ENCODE data around the gene ZYG11B.
"Not testable (repeated sequence)": the region's sequence is repeated elsewhere in the genome, so short reads cannot be mapped to it uniquely, and the experiment has no call there.

ZYG11B gene

DNA sequence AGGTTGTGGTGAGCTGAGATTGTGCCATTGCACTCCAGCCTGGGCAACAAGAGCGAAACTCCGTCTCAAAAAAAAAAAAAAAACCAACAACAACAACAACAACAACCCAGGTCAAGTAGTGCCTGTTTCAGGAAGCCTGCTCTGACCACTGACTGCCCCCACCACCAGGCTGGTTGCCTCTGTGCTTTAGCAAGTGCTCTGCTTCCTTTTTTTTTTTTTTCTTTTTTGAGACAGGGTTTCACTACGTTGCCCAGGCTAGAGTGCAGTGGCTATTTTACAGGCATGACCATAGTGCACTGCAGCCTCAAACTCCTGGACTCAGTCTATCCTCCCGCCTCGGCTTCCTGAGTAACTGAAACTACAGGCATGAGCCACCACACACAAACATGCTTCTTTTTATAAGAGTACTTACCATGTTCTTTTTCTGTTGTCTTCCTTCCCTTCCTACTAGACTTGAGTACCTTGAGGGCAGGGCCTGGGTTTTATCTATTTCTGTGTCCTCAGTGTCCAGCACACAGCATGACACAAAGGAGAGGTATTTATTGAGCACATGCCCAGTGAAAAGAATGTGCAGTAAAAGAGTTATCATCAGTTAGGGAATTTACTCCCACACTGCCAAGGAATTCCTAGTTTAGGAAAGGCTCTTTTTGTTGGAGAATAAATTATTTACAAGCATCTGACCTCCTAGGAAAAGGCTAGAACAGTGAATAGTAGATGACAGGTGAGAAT lies 18.2 kb upstream of the ZYG11B start:
- DNase-seq (ENCODE audit: low read depth in 2 of 2) = no peak

- no peak for DNase-seq (ENCODE audit: low read depth in 2 of 2)
These were observed 17.2 kb upstream of the ZYG11B start for GRCh38 chr1:52709016-52709415.

- DNase-seq (ENCODE audit: low read depth in 2 of 2) = no peak
These were observed 12.7 kb upstream of the ZYG11B start for GRCh38 chr1:52713590-52713989.

DNA sequence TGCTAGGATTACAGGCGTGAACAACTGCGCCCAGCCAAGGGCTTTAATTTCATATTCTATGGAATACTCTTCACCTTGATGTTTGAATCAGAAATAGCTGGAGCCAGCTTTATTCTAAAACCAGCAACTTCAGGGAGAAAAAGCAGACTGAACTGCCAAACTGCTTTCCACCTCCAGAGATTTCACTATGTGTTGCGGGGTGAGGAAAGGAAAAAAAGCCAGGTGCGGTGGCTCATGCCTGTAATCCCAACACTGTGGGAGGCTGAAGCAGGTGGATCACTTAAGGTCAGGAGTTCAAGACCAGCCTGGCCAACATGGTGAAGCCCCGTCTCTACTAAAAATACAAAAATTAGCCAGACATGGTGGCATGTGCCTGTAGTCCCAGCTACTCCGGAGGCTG lies 11.0 kb upstream of the ZYG11B start:
- not testable (repeated sequence) for DNase-seq (ENCODE audit: low read depth in 2 of 2)

DNA sequence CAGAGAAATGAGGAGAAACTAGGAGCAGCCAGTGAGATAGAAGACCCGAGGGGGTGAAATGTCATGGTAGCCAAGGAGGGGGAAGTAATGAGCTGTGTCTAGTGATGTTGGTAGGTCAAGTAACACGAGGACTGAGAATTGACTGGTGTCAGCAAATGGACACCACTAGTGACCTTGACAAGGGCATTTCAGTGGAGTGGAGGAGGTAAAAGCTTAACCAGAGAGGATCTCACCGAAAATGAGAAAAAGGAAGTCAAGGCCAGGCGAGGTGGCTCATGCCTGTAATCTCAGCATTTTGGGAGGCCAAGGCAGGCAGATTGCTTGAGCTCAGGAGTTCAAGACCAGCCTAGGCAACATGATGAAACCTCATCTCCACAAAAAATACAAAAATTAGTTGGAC lies 3.0 kb upstream of the ZYG11B start:
- no peak for DNase-seq (ENCODE audit: low read depth in 2 of 2)

- DNase-seq (ENCODE audit: low read depth in 2 of 2) = no peak
These were observed 369 bp upstream of the ZYG11B start for GRCh38 chr1:52725903-52726264.

GRCh38 chr1:52727114-52727586 lies 897 bp downstream of the ZYG11B start:
- no peak for DNase-seq (ENCODE audit: low read depth in 2 of 2)

GRCh38 chr1:52727956-52728656 lies 1.9 kb downstream of the ZYG11B start:
- no peak for DNase-seq (ENCODE audit: low read depth in 2 of 2)

DNA sequence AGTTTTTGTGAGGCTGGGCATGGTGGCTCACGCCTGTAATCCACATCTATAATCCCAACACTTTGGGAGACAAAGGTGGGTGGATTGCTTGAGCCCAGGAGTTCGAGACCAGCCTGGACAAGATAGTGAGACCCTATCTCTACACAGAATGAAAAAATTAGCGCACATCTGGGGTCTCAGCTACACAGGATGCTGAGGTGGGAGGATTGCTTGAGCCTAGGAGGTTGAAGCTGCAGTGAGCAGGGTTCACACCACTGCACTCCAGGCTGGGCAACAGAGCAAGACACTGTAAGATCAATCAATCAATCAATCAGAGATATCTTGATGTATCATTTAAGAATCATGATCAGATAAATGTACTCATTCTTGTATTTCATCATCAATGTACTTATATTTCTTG lies 7.1 kb downstream of the ZYG11B start:
- DNase-seq (ENCODE audit: low read depth in 2 of 2) = no peak

GRCh38 chr1:52735371-52735770 lies 9.1 kb downstream of the ZYG11B start:
- not testable (repeated sequence) for DNase-seq (ENCODE audit: low read depth in 2 of 2)

DNA sequence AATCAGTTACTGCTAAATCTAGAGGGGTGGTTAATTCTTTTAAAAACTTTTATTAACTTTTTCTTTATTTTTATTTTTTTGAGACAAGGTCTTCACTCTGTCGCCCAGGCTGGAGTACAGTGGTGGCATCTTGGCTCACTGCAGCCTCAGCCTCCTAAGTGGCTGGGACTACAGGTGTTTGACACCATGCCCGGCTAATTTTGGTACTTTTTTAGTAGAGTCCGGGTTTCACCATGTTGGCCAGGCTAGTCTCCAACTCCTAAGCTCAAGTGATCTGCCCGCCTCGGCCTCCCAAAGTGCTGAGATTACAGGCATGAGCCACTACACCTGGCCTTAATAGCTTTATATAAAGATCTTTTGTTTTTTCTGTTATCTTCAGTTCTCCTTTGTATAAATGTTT lies 11.9 kb downstream of the ZYG11B start:
- no peak for DNase-seq (ENCODE audit: low read depth in 2 of 2)

DNA sequence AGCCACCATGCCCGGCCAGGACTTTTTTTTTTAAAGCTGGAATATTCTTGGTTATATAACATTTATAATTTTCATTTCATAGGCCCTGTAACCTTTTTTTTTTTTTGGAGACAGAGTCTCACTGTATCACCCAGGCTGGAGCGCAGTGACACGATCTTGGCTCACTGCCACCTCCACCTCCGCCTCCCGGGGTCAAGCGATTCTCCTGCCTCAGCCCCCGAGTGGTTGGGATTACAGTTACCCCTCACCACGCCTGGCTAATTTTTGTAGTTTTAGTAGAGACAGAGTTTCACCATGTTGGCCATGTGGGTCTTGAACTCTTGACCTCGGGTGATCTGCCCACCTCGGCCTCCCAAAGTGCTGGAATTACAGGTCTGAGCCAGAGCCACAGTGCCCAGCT lies 12.6 kb downstream of the ZYG11B start:
- DNase-seq (ENCODE audit: low read depth in 2 of 2) = no peak

DNA sequence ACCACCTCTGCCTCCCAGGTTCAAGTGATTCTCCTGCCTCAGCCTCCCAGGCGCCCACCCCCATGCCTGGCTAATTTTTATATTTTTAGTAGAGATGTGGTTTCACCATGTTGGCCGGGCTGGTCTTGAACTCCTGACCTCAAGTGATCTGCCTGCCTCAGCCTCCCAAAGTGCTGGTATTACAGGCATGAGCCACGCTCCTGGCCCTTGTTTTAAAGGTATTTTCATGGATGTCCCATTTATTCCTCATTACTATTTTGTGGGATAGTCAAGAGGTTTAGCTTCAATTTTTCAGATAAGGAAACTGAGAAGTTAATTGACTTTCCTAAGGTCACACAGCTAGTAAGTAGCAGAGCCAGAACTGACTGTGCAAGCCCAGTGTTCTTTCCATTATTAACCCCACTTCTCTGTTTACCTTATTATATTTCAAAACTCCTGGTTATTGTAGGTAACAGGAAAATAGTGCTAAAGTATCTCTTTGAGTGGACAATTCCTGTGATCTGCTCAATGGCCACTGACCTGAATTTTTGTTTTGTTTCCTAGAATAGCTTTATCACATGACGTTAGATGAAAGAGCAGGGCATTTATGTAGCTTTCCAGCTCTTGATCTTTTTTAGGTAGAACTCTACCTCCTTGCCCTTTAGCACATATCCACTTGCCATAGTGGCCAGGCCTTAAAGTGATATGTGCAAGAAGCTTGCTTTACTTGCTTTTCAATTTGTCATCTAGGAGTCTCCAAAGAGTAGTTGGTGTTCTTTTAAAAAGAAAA lies 13.6 kb downstream of the ZYG11B start:
- DNase-seq (ENCODE audit: low read depth in 2 of 2) = no peak

DNA sequence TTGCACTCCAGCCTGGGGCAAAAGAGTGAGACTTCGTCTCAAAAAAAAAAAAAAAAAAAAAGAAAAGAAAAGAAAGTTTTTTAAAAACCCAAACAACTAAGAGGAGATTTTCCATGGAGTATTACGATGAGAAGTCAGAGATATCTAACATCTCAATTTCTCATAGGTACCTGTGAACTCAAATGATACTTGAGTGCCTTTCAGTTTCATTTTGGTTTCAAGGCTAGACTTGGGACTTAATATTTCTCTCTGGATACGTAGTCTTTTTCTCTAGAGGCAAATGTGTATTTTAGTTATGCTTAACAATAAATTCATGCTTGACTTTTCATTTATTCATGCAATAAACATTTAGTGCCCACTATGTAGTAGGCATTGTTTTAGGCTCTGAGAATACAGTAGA lies 15.0 kb downstream of the ZYG11B start:
- no peak for DNase-seq (ENCODE audit: low read depth in 2 of 2)

- DNase-seq (ENCODE audit: low read depth in 2 of 2) = no peak
These were observed 19.9 kb downstream of the ZYG11B start for GRCh38 chr1:52746189-52746588.

- DNase-seq (ENCODE audit: low read depth in 2 of 2) = no peak
These were observed 21.2 kb downstream of the ZYG11B start for GRCh38 chr1:52747450-52747849.

GRCh38 chr1:52748119-52748518 lies 21.9 kb downstream of the ZYG11B start:
- no peak for DNase-seq (ENCODE audit: low read depth in 2 of 2)

- DNase-seq (ENCODE audit: low read depth in 2 of 2) = not testable (repeated sequence)
These were observed 23.2 kb downstream of the ZYG11B start for GRCh38 chr1:52749496-52749895.

DNA sequence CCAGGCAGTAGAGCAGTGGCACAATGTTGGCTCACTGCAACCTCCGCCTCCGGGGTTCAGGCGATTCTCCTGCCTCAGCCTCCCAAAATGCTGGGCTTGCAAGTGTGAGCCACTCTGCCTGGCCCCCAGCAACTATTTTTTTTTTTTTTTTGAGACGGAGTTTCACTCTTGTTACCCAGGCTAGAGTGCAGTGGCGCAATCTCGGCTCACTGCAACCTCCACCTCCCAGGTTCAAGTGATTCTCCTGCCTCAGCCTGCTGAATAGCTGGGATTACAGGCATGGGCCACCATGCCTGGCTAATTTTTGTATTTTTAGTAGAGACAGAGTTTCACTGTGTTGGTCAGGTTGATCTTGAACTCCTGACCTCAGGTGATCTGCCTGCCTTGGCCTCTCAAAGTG lies 23.9 kb downstream of the ZYG11B start:
- DNase-seq (ENCODE audit: low read depth in 2 of 2) = not testable (repeated sequence)

GRCh38 chr1:52751589-52752483 lies 25.6 kb downstream of the ZYG11B start:
- DNase-seq (ENCODE audit: low read depth in 2 of 2) = no peak

DNA sequence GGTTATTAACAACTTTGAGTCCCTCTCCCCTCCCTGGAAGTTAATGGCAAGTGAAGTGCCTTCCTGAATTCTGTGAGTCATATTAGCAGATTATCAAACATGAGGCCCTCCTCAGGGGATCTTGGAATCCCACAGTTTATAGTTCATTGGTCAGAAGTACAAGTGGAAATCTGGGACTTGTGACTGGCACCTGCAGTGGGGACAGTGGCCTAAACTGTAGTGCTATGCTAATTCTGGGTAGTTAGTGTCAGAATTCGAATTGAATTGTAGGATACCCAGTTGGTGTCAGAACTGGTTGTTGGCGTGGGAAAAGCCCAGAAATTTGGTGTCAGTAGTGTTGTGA lies 26.2 kb downstream of the ZYG11B start:
- no peak for DNase-seq (ENCODE audit: low read depth in 2 of 2)

DNA sequence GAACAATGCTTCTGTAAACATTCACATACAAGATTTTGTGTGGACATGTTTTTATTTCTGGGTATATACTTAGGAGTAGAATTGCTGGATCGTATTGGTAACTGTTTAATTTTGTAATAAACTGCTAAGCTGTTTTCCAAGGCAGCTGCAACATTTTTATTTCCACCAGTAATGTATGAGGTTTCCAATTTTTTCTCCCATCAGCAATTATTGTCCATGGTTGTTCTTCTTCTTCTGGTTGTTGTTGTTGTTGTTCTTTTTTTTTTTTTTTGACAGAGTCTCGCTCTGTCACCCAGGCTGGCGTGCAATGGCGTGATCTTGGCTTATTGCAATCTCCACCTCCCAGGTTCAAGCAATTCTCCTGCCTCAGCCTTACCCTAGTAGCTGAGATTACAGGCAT lies 26.9 kb downstream of the ZYG11B start:
- no peak for DNase-seq (ENCODE audit: low read depth in 2 of 2)

All from stimulated activated CD4-positive, alpha-beta T cell treated with anti-CD3 and anti-CD28 coated beads, Interleukin-4, amount 100 ng/mL, for 48 hours (primary cell).